Activated B cell treated with CpG ODN at 0.5 μM for 24 hours (primary cell): ENCODE results near the gene DNAH8. TPM values are rescaled to one million over a fixed set of nuclear protein-coding genes. Genes with fewer than 3 reads are reported as not detected.
A peak's percentile ranks its signal among the peaks of the same experiment; 100 is the strongest.

Experiments
- ATAC-seq: fragments of 200-7000 bp; cut with Tn5 transposase; one replicate; pipeline ENCODE4 v1.10.0; 2021; ENCODE audit warnings: low read depth, mild to moderate bottlenecking, moderate library complexity
- CTCF ChIA-PET: fragments of 350-600 bp; sonication (Branson Sonifier 250); formaldehyde crosslinking; loops from one replicate; lab custom pipeline; 2021; ENCODE audit warnings: antibody characterized with exemption; lab: Charles Lee
- POLR2A ChIA-PET: fragments of 350-600 bp; sonication (Branson Sonifier 250); formaldehyde crosslinking; loops from one replicate; lab custom pipeline; 2021; ENCODE audit warnings: antibody characterized with exemption; lab: Charles Lee
- DNase-seq: peaks from one replicate; pipeline ENCODE4 v3.0.0; 2022
- H3K27ac Mint-ChIP-seq: one replicate; pipeline ENCODE4 v1.8.0; 2020; ENCODE audit warnings: mixed read lengths
- H3K27me3 Mint-ChIP-seq: one replicate; pipeline ENCODE4 v1.8.0; 2021; ENCODE audit warnings: mixed read lengths
- H3K36me3 Mint-ChIP-seq: one replicate; pipeline ENCODE4 v1.8.0; 2021; ENCODE audit warnings: low read depth, mixed read lengths
- H3K4me1 Mint-ChIP-seq: one replicate; pipeline ENCODE4 v1.8.0; 2021; ENCODE audit warnings: mixed read lengths
- H3K4me3 Mint-ChIP-seq: one replicate; pipeline ENCODE4 v1.8.0; 2020; ENCODE audit warnings: mild to moderate bottlenecking, mixed read lengths
- H3K9me3 Mint-ChIP-seq: one replicate; pipeline ENCODE4 v1.8.0; 2020; ENCODE audit warnings: mixed read lengths
- intact Hi-C: fragments of 100-400 bp; cut with micrococcal nuclease; formaldehyde crosslinking; loops from one replicate; pipeline ENCODE4 v1.15.1; 2024
- total RNA-seq: library from RNA; stranded (reverse); gene quantifications from 2 replicates; pipeline ENCODE4 v1.2.3, GENCODE V29; 2022
- TF ChIP-seq, protein P1 (sequence below): fragments of 200-600 bp; IDR thresholded peaks from one replicate; pipeline ENCODE4 v1.8.0; 2022; ENCODE audit warnings: antibody characterized with exemption, mild to moderate bottlenecking

DNAH8 gene
- total RNA-seq, 1 donor from 2014 or later = 2.0 TPM

DNA sequence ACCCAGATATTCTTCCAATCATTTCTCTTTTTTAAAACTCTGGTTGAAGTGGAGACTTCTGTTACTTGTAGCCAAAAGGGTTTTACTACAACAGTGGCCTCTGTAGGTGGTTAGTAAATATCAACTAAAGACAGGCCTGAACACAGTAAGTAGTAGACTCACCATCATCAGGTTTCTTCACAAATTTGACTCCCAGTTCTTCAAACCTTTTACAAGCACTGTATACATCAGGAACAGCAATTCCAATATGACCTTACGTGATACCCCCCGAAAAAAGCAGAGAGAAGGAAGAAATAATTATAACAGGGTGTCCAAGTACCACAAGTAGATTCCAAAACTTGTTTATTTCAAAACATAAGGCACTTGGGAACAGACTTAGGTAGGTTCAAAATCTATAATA lies 33.3 kb upstream of the DNAH8 start:
- H3K4me1 Mint-ChIP-seq = peaks cover 40% of the 10 kb centered on the region
- no peaks in the 10 kb centered on the region for H3K9me3 Mint-ChIP-seq
- intact Hi-C loops = no loop called here
- H3K27ac Mint-ChIP-seq = no peak overlapping the region
- CTCF ChIA-PET = no interaction called here
- ATAC-seq = no peak
- TF ChIP-seq, protein P1, sequence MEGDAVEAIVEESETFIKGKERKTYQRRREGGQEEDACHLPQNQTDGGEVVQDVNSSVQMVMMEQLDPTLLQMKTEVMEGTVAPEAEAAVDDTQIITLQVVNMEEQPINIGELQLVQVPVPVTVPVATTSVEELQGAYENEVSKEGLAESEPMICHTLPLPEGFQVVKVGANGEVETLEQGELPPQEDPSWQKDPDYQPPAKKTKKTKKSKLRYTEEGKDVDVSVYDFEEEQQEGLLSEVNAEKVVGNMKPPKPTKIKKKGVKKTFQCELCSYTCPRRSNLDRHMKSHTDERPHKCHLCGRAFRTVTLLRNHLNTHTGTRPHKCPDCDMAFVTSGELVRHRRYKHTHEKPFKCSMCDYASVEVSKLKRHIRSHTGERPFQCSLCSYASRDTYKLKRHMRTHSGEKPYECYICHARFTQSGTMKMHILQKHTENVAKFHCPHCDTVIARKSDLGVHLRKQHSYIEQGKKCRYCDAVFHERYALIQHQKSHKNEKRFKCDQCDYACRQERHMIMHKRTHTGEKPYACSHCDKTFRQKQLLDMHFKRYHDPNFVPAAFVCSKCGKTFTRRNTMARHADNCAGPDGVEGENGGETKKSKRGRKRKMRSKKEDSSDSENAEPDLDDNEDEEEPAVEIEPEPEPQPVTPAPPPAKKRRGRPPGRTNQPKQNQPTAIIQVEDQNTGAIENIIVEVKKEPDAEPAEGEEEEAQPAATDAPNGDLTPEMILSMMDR = no peak
- POLR2A ChIA-PET = no interaction called here
- no peaks in the 10 kb centered on the region for H3K27me3 Mint-ChIP-seq
- H3K4me3 Mint-ChIP-seq = no peak overlapping the region
- no peak for DNase-seq
- peaks cover 62% of the 10 kb centered on the region for H3K36me3 Mint-ChIP-seq

DNA sequence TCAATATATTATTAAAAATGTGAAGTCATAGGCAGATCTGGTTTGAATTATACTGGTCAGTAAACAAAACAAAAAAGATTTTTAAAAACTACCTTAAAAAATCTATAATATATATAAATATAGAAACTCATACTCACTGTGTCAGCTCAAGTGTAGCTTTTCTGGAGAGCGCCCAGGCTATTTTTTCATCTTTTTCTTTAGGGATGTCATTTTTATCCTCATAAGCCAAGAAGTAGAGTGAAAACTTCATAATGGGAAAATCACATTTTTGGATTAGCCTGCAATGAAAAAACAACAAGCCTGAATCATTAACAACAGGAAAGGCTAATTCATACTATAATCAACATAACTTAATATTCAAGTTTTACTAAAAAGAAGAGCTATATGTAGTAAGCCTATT lies 30.9 kb upstream of the DNAH8 start:
- H3K27ac Mint-ChIP-seq = no peak overlapping the region
- ATAC-seq (no peak), DNase-seq (no peak)
- H3K4me1 Mint-ChIP-seq = peaks cover 35% of the 10 kb centered on the region
- no peaks in the 10 kb centered on the region for H3K27me3 Mint-ChIP-seq
- H3K4me3 Mint-ChIP-seq = no peak overlapping the region
- intact Hi-C loops = no loop called here
- H3K36me3 Mint-ChIP-seq = peaks cover 50% of the 10 kb centered on the region
- POLR2A ChIA-PET = no interaction called here
- CTCF ChIA-PET = no interaction called here
- no peaks in the 10 kb centered on the region for H3K9me3 Mint-ChIP-seq
- TF ChIP-seq, protein P1 = no peak

DNA sequence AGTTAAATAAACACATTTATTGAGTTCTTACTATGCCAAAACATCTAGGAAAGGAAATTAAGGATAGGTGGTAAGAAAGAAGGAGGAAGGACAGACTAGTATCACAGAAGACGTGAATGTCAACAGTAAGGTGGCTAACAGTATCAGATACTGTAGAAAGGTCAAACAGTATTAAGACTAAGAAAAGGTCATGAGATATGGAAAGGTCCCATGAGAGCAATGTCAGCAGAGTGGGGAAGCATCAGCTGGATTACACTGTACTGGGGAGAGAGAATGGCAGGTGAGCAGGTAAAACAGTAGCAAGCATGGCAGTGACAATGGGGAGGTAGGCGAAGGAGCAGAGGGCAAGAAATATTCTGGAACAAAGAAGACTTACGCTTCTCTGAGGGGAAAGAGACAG lies 30.2 kb upstream of the DNAH8 start:
- intact Hi-C loops = no loop called here
- TF ChIP-seq, protein P1 = no peak
- DNase-seq (no peak), ATAC-seq (no peak)
- Mint-ChIP-seq H3K9me3 (no peaks in the 10 kb centered on the region), H3K27ac (no peak overlapping the region), H3K4me1 (peaks cover 41% of the 10 kb centered on the region), H3K4me3 (no peak overlapping the region), H3K36me3 (peaks cover 46% of the 10 kb centered on the region), H3K27me3 (no peaks in the 10 kb centered on the region)
- ChIA-PET POLR2A (no interaction called here), CTCF (no interaction called here)

DNA sequence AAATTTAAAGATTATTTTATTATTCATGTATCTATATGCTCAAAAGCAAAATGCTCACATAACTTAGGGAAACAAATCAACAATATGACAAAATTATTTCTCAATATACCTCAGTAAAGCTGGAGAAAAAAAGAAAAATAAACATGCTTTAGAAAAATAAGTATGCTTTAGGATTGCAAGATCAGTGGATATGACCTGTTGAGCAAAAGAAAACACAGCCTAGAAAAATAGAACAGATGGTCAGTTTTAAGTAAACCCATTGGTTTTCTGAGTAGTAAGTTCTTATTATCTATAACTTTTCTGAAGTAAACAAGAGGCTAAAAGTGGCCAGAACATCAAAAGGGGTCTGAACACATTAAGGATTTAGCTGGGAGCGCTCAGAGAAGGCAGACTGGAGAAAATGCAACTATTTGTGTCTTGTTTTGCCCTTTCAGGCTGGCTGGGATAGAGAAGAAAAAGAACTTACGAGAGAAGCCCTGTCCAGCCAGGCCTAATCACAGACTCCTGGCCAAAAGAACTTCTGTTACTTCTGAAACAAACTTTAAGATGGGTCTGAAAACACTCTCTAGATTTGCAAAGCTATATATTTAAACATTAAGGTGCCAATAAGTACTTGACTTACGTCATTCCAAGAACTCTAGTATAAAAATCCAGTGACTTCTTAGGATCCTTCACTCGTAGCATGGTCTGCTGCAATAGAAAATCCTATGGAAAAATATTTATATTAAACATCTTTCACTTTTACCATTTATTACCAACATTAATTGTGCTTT lies 28.7 kb upstream of the DNAH8 start:
- no peak overlapping the region for H3K4me3 Mint-ChIP-seq
- H3K27me3 Mint-ChIP-seq = no peaks in the 10 kb centered on the region
- TF ChIP-seq, protein P1 = no peak

DNA sequence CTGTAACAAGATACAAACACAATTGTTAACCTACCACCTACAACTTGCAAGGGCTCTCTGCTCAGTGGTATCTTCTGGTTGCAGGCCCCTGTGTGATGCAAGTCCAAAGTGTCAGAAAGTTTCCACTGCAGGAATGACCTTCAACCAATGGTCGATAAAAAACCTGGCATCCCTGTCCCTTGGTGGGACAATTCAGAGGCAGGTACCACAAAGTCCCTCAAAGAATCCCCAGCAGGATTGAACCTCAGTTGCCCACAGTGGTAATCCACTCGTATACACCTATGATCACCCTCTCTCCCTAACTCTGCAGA lies 28.1 kb upstream of the DNAH8 start:
- CTCF ChIA-PET = no interaction called here
- peak overlapping the region; percentile 51 for H3K27ac Mint-ChIP-seq
- ATAC-seq (no peak), DNase-seq (no peak)
- peaks cover 44% of the 10 kb centered on the region for H3K4me1 Mint-ChIP-seq
- POLR2A ChIA-PET = interaction anchor here (0.5 to 0.7 kb wide), 3 partner anchors 11 to 1254 kb away, joined by 3 to 7 read pairs (median 3); no protein-coding TSS in a partner anchor
- H3K9me3 Mint-ChIP-seq = no peaks in the 10 kb centered on the region
- TF ChIP-seq, protein P1 = no peak
- no peak overlapping the region for H3K4me3 Mint-ChIP-seq
- peaks cover 34% of the 10 kb centered on the region for H3K36me3 Mint-ChIP-seq
- H3K27me3 Mint-ChIP-seq = no peaks in the 10 kb centered on the region
- intact Hi-C loops = no loop called here

More for the DNA sequence above, 28.7 kb upstream of the DNAH8 start:
- Mint-ChIP-seq H3K9me3 (no peaks in the 10 kb centered on the region), H3K36me3 (peaks cover 39% of the 10 kb centered on the region), H3K4me1 (peaks cover 47% of the 10 kb centered on the region), H3K27ac (no peak overlapping the region)
- DNase-seq = no peak
- no peak for ATAC-seq
- ChIA-PET CTCF (interaction anchor here (0.8 kb wide), 1 partner anchor 14 kb away, joined by 3 read pairs; no protein-coding TSS in a partner anchor), POLR2A (interaction anchor here (0.6 kb wide), 1 partner anchor 830 kb away, joined by 3 read pairs; no protein-coding TSS in a partner anchor)
- intact Hi-C loops = no loop called here
